GM23338 (cell line): ENCODE results near the gene STXBP5L.

Experiments used
- CREB1 ChIP-seq: fragments of 250-450 bp; sonication (Bioruptor Pico); IDR thresholded peaks from 2 replicates; pipeline ENCODE4 v1.5.0; 2020; ENCODE audit warnings: low read depth, mild to moderate bottlenecking, moderate library complexity
- CTCF ChIP-seq, 2 experiments: fragments of 200-600 bp in 1 of 2; sonication (generic) in 1 of 2; conservative IDR thresholded peaks; 2 replicates each; pipeline versions ENCODE4 v1.5.1 to v1.6.1; 2016 to 2017; ENCODE audit warnings: antibody characterized with exemption in 2 of 2, low read depth in 2 of 2, mild to moderate bottlenecking in 2 of 2, moderate library complexity in 1 of 2
- EZH2 ChIP-seq: fragments of 200-600 bp; sonication (generic); IDR thresholded peaks from one replicate; pipeline ENCODE4 v1.8.0; 2017; ENCODE audit warnings: antibody characterized with exemption, mild to moderate bottlenecking, low read depth; ENCODE audit not compliant: unreplicated experiment
- EZH2phosphoT487 ChIP-seq: fragments of 200-600 bp; sonication (generic); IDR thresholded peaks from one replicate; pipeline ENCODE4 v1.8.1; 2018; ENCODE audit warnings: antibody characterized with exemption; ENCODE audit not compliant: unreplicated experiment
- JUNB ChIP-seq: IDR thresholded peaks from one replicate; pipeline ENCODE4 v1.6.1; 2016; ENCODE audit warnings: antibody characterized with exemption; ENCODE audit not compliant: unreplicated experiment
- POLR2AphosphoS5 ChIP-seq: IDR thresholded peaks from 2 replicates; pipeline ENCODE4 v1.6.1; 2016; ENCODE audit warnings: antibody characterized with exemption, low read depth
- REST ChIP-seq: IDR thresholded peaks from one replicate; pipeline ENCODE4 v1.6.1; 2018; ENCODE audit warnings: antibody characterized with exemption; ENCODE audit not compliant: unreplicated experiment
- STAT1 ChIP-seq: IDR thresholded peaks from one replicate; pipeline ENCODE4 v1.6.1; 2016; ENCODE audit warnings: antibody characterized with exemption; ENCODE audit not compliant: unreplicated experiment
- ZNF114 ChIP-seq: fragments of 250-450 bp; sonication (Bioruptor Pico); IDR thresholded peaks from 2 replicates; pipeline ENCODE4 v1.5.0; 2020; ENCODE audit warnings: mild to moderate bottlenecking, moderate library complexity
- TF ChIP-seq, protein P1 (sequence below): IDR thresholded peaks from 2 replicates; pipeline ENCODE4 v1.6.1; 2016; ENCODE audit warnings: antibody characterized with exemption

DNA sequence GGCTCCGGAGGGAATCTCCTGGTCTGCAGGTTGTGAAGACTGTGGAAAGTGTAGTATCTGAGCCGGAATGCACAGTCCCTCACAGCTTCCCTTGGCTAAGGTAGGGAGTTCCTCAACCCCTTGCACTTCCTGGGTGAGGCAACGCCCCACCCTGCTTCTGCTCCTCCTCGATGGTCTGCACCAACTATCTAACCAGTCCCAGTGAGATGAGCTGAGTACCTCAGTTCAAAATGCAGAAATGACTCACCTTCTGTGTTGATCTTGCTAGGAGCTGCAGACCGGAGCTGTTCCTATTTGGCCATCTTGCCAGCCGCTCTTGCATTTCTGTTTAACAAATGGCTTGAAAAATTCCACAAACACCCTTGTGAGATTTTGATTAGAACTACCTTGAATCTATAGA, 156.1 kb downstream of the STXBP5L start:
- TF ChIP-seq CTCF (conservative IDR thresholded peaks at IDR 0.05; ENCODE audit: low read depth in 2 of 2) (no peak), EZH2phosphoT487 (no peak), EZH2 (no peak), JUNB (no peak), CREB1 (CRISPR knock-in tag) (no peak), POLR2AphosphoS5 (no peak), REST (no peak), STAT1 (no peak), ZNF114 (CRISPR knock-in tag) (no peak)
- TF ChIP-seq, protein P1, sequence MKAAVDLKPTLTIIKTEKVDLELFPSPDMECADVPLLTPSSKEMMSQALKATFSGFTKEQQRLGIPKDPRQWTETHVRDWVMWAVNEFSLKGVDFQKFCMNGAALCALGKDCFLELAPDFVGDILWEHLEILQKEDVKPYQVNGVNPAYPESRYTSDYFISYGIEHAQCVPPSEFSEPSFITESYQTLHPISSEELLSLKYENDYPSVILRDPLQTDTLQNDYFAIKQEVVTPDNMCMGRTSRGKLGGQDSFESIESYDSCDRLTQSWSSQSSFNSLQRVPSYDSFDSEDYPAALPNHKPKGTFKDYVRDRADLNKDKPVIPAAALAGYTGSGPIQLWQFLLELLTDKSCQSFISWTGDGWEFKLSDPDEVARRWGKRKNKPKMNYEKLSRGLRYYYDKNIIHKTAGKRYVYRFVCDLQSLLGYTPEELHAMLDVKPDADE: no peak
